Psoas muscle (tissue), 8 donors: ENCODE measurements around the gene MCHR2. TPM values are rescaled to one million over a fixed set of nuclear protein-coding genes. Genes with fewer than 3 reads are reported as not detected.

Experiments used
- ATAC-seq, 4 donors: fragments of 200-7000 bp; cut with Tn5 transposase; one replicate each; pipeline ENCODE4 v1.9.1; 2020; ENCODE audit warnings: moderate library complexity in 3 of 4, mild to moderate bottlenecking in 2 of 4
- DNase-seq, 2 donors: peaks; one replicate each; pipeline ENCODE4 v3.0.0-alpha.2; 2020
- H3K27ac ChIP-seq: fragments of 200-600 bp; one replicate; pipeline ENCODE4 v1.8.0; 2022
- H3K27me3 ChIP-seq, 3 donors: fragments of 200-600 bp in 1 of 3; one replicate each; pipeline versions ENCODE4 v1.6.1 to v1.8.0; 2013 to 2022; ENCODE audit warnings: low read length in 2 of 3, mild to moderate bottlenecking in 2 of 3, moderate library complexity in 1 of 3; ENCODE audit not compliant: insufficient read depth in 3 of 3
- H3K36me3 ChIP-seq, 2 donors: fragments of 200-600 bp in 1 of 2; one replicate each; pipeline versions ENCODE4 v1.6.1 to v1.8.0; 2013 to 2022; ENCODE audit warnings: low read depth in 1 of 2, mild to moderate bottlenecking in 1 of 2, moderate library complexity in 1 of 2; ENCODE audit not compliant: insufficient read depth in 1 of 2
- H3K4me1 ChIP-seq: fragments of 200-600 bp; one replicate; pipeline ENCODE4 v1.8.0; 2022
- H3K4me3 ChIP-seq: fragments of 200-600 bp; one replicate; pipeline ENCODE4 v1.8.0; 2022; ENCODE audit warnings: mild to moderate bottlenecking
- H3K9me3 ChIP-seq: fragments of 200-600 bp; one replicate; pipeline ENCODE4 v1.8.0; 2022
- CTCF ChIP-seq: fragments of 200-600 bp; IDR thresholded peaks from one replicate; pipeline ENCODE4 v1.8.0; 2022; ENCODE audit warnings: antibody characterized with exemption
- WGBS, 3 donors: extraction: QIAGEN DNeasy Blood & Tissue Kit; methylation state at CpG; one replicate each; pipeline versions ENCODE4 v1.1.6 to v1.1.7; 2013; 5-methylcytosine and 5-hydroxymethylcytosine counted together
- intact Hi-C, 2 donors: fragments of 100-400 bp; cut with DNase I; formaldehyde crosslinking; loops; one replicate each; pipeline versions ENCODE4 v1.11.0 to v1.14.2; 2022
- polyA plus RNA-seq, 3 donors: library from polyadenylated mRNA; stranded (reverse); fragments of 200-250 nt; gene quantifications; one replicate each; pipeline ENCODE4 v1.2.3, GENCODE V29; 2013
- total RNA-seq, 4 donors: library from RNA; stranded (reverse); fragmentation: NEBNext Ultra II Directional in 2 of 4; extraction: Animal tissue kit (Norgen Biotek cat#: 25700) in 2 of 4; gene quantifications; one replicate each; pipeline versions ENCODE4 v1.2.1 to v1.2.4, GENCODE V29; 2021 to 2023
- donor health status: healthy with polysubstance abuse.
- donor health status: DM: no; HTN: no; CAD: no; lungs with moderate emphysema.
- donor health status: Bipolar disorder and iron deficiency.
- donor health status: healthy.
- donor health status: DM: yes; HTN: yes; CAD: no.
- donor health status: DM: no; HTN: no; CAD: no.
- donor health status: DM: no; HTN: no; CAD: no.
- donor health status: DM: yes; HTN: yes; CAD: no.

Gene MCHR2
- total and polyA plus RNA-seq, 7 donors = not detected

DNA sequence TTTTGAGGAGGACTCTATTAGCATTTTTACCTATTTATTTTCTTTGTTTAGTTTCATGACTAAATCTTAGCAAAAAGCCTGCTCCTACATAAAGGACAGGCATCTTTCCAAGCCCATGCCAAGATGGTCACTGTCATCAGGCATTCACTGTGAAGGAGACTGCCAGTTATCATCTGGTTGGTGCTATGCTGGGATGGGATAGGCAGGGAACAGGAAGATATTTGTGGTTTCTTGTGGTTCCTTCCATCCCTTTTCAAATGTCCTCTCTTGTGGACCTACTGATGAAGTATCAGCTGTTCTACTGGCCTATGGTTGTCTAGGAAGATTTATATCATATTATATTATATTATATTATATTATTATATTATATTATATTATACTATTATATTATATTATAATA lies 107.0 kb downstream of the MCHR2 start:
- no peaks in the 10 kb centered on the region for H3K36me3 ChIP-seq
- TF ChIP-seq CTCF = no peak
- DNase-seq = no peak
- ATAC-seq = no peak
- H3K27ac ChIP-seq = no peak overlapping the region
- H3K27me3 ChIP-seq = no peaks in the 10 kb centered on the region
- no peaks in the 10 kb centered on the region for H3K9me3 ChIP-seq
- intact Hi-C loops = no loop called here
- H3K4me1 ChIP-seq = no peaks in the 10 kb centered on the region
- no peak overlapping the region for H3K4me3 ChIP-seq

GRCh38 chr6:99885051-99885450 lies 109.0 kb downstream of the MCHR2 start:
- Histone ChIP-seq H3K4me1 (no peaks in the 10 kb centered on the region), H3K36me3 (no peaks in the 10 kb centered on the region), H3K27ac (no peak overlapping the region), H3K4me3 (no peak overlapping the region), H3K27me3 (no peaks in the 10 kb centered on the region), H3K9me3 (no peaks in the 10 kb centered on the region)
- DNase-seq = no peak
- WGBS, 3 donors = 51 to 58% (median 56%) methylated on average over 3 of the region's 3 CpGs
- TF ChIP-seq CTCF = no peak
- intact Hi-C loops = no loop called here
- ATAC-seq = no peak

DNA sequence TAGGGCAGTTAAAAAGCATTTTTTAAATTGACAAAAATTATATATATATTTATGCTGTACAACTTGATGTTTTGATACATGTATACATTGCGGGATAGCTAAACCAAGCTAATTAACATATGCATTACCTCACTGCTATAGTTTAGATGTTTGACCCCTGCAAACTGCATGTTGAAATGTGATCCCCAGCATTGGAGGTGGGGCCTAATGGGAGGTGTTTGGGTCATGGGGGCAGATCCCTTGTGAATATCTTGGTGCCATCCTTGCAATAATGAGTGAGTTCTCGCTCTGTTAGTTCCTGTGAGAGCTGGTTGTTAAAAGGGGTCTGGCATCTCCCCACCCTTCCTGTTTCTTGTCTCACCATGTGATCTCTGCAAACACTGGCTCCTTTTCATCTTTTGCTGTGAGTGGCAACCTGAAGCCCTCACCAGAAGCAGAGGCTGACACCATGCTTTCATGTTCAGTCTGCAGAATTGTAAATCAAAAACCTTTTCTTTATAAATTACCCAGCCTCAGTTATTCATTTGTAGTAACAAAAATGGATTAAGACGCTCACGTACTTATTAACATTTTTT lies 111.8 kb downstream of the MCHR2 start:
- intact Hi-C loops = no loop called here
- Histone ChIP-seq H3K27me3 (peaks cover 0 to 5% (median 0%) of the 10 kb centered on the region in 3 donors), H3K36me3 (no peaks in the 10 kb centered on the region), H3K4me3 (no peak overlapping the region), H3K4me1 (no peaks in the 10 kb centered on the region), H3K9me3 (no peaks in the 10 kb centered on the region), H3K27ac (no peak overlapping the region)
- no peak for TF ChIP-seq CTCF
- ATAC-seq (no peak), DNase-seq (no peak)
- 83 to 86% (median 83%) methylated on average over 4 of the region's 4 CpGs for WGBS, 3 donors

DNA sequence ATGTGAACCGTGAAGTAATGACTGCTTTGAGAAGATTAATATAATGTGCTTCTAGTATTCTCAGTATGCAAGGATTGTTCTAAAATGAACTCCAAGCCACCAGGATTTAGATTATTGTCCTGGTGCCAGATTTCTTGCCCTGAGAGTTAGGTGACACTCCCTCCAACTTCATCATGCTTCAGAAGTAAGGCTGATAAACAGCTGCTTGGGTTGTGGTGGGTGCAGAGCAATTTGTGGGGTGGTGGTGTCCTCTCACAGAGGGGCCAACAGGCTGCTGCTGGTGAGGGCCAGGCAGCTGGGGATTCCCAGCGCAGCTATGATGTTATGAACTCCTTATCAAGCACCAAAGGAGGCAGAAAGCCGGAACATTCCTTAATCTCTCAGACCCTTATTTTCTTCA lies 114.6 kb downstream of the MCHR2 start:
- Histone ChIP-seq H3K27ac (no peak overlapping the region), H3K9me3 (no peaks in the 10 kb centered on the region), H3K4me1 (no peaks in the 10 kb centered on the region), H3K4me3 (no peak overlapping the region), H3K36me3 (no peaks in the 10 kb centered on the region), H3K27me3 (peaks cover 0 to 5% (median 0%) of the 10 kb centered on the region in 3 donors)
- TF ChIP-seq CTCF = no peak
- ATAC-seq (no peak), DNase-seq (no peak)
- 39 to 54% (median 46%) methylated on average over 3 of the region's 3 CpGs for WGBS, 3 donors
- intact Hi-C loops = no loop called here

DNA sequence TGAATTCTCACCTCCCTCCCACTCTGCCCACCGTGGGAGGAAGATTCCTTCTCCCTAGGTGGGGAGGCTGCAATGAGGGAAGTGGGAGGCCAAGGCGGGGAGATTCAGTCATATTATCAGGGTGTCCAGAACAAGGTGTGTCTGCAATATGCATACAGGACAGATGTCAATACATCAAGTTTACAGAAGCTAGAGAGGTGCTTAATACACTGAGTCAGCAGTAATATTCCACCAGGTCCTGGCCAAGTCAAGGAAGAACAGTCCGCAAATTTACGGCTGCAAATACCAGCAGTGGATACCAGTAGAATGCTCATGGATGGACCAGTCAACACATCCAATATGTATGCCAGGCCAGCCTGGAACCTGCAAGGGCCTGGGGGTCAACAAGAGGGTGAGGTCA lies 119.0 kb downstream of the MCHR2 start:
- intact Hi-C loops = no loop called here
- 85 to 88% (median 87%) methylated on average over 4 of the region's 4 CpGs for WGBS, 3 donors

More for the DNA sequence above, 119.0 kb downstream of the MCHR2 start:
- no peaks in the 10 kb centered on the region for H3K36me3 ChIP-seq
- H3K27me3 ChIP-seq = peaks cover 0 to 5% (median 2%) of the 10 kb centered on the region in 3 donors
- H3K4me1 ChIP-seq = no peaks in the 10 kb centered on the region
- H3K4me3 ChIP-seq = no peak overlapping the region
- ATAC-seq (no peak), DNase-seq (no peak)
- TF ChIP-seq CTCF = no peak
- no peaks in the 10 kb centered on the region for H3K9me3 ChIP-seq
- H3K27ac ChIP-seq = no peak overlapping the region
